Skeletal muscle tissue (tissue), 4 donors: ENCODE results near the gene KLRC1. TPM values are rescaled to one million over a fixed set of nuclear protein-coding genes. Genes with fewer than 3 reads are reported as not detected.
"Not testable (repeated sequence)": the region's sequence is repeated elsewhere in the genome, so short reads cannot be mapped to it uniquely, and the experiment has no call there.

Source experiments
- H3K27ac ChIP-seq: one replicate; pipeline ENCODE4 v1.7.0; 2013; ENCODE audit warnings: mild to moderate bottlenecking, low read depth, low read length, inconsistent platforms
- H3K27me3 ChIP-seq, 3 donors: one replicate each; pipeline ENCODE4 v1.7.0; 2013; ENCODE audit warnings: low read length in 3 of 3; ENCODE audit not compliant: control insufficient read depth in 3 of 3, insufficient read depth in 3 of 3
- H3K36me3 ChIP-seq, 3 donors: one replicate each; pipeline ENCODE4 v1.7.0; 2013; ENCODE audit warnings: low read length in 3 of 3; ENCODE audit not compliant: control insufficient read depth in 3 of 3, insufficient read depth in 3 of 3
- H3K4me1 ChIP-seq, 3 donors: one replicate each; pipeline ENCODE4 v1.7.0; 2013; ENCODE audit warnings: low read length in 3 of 3, mild to moderate bottlenecking in 3 of 3; ENCODE audit not compliant: control insufficient read depth in 3 of 3, insufficient read depth in 3 of 3
- H3K4me3 ChIP-seq, 3 donors: one replicate each; pipeline ENCODE4 v1.7.0; 2013; ENCODE audit warnings: low read length in 3 of 3
- H3K9ac ChIP-seq, 3 donors: one replicate each; pipeline ENCODE4 v1.7.0; 2013; ENCODE audit warnings: low read length in 3 of 3, mild to moderate bottlenecking in 3 of 3, moderate library complexity in 2 of 3, low read depth in 1 of 3
- H3K9me3 ChIP-seq, 3 donors: one replicate each; pipeline ENCODE4 v1.7.0; 2013; ENCODE audit warnings: low read length in 3 of 3; ENCODE audit not compliant: control insufficient read depth in 3 of 3
- total RNA-seq: library from RNA; depleted of rRNA; stranded (reverse); fragments of >200 nt; gene quantifications from one replicate; pipeline ENCODE4 v1.2.3, GENCODE V29; 2014
- donor health status: Osteomylitis.

The KLRC1 gene
- total RNA-seq, result 1.0 TPM

GRCh38 chr12:10453156-10453555 is at the start of gene KLRC1:
TSS of gene KLRC1 (minus strand) at chr12:10453377. CDS start at chr12:10451156, 2,221 bp downstream.
- H3K27me3 ChIP-seq, result no peaks in the 10 kb centered on the region
- H3K9me3 ChIP-seq, result peaks cover 0 to 12% (median 3%) of the 10 kb centered on the region in 3 donors
- H3K4me1 ChIP-seq, result no peaks in the 10 kb centered on the region
- H3K36me3 ChIP-seq, result no peaks in the 10 kb centered on the region
- no peak within 1 kb of the TSS for H3K9ac ChIP-seq
- H3K4me3 ChIP-seq, result no peak within 1 kb of the TSS
- no peak within 1 kb of the TSS for H3K27ac ChIP-seq

GRCh38 chr12:10501030-10501429 is 47.9 kb upstream of the KLRC1 start:
- no peak overlapping the region for H3K27ac ChIP-seq
- H3K4me3 ChIP-seq, result no peak overlapping the region

GRCh38 chr12:10498042-10498441 is 44.9 kb upstream of the KLRC1 start:
- no peaks in the 10 kb centered on the region for H3K4me1 ChIP-seq
- no peak overlapping the region for H3K9ac ChIP-seq
- no peak overlapping the region for H3K27ac ChIP-seq
- H3K27me3 ChIP-seq, result no peaks in the 10 kb centered on the region
- no peak overlapping the region for H3K4me3 ChIP-seq
- no peaks in the 10 kb centered on the region for H3K36me3 ChIP-seq
- H3K9me3 ChIP-seq, result no peaks in the 10 kb centered on the region

More at GRCh38 chr12:10501030-10501429, 47.9 kb upstream of the KLRC1 start:
- Histone ChIP-seq H3K9ac (no peak overlapping the region), H3K27me3 (no peaks in the 10 kb centered on the region), H3K36me3 (no peaks in the 10 kb centered on the region), H3K4me1 (no peaks in the 10 kb centered on the region), H3K9me3 (no peaks in the 10 kb centered on the region)

DNA sequence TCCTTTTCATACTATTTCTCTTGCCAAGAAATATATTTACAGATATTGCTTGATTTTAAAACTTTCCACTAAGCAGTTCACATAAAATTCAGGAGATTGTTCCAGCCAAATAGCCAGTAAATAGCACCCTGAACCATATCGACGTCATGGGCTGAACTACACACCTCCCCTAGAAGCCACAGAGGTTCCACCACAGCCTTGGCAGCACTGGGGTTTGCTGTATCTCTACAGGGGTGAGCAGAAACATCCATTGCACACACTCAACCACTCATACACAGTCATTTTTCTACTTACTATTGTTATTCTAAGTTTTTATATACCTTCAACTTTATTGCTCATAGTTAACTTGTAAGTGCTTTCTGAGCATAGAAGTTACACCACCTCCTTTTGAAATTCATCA is 44.4 kb upstream of the KLRC1 start:
- no peaks in the 10 kb centered on the region for H3K36me3 ChIP-seq
- H3K9ac ChIP-seq, result no peak overlapping the region
- H3K4me1 ChIP-seq, result no peaks in the 10 kb centered on the region
- no peaks in the 10 kb centered on the region for H3K27me3 ChIP-seq
- H3K27ac ChIP-seq, result no peak overlapping the region
- H3K4me3 ChIP-seq, result no peak overlapping the region
- H3K9me3 ChIP-seq, result no peaks in the 10 kb centered on the region

DNA sequence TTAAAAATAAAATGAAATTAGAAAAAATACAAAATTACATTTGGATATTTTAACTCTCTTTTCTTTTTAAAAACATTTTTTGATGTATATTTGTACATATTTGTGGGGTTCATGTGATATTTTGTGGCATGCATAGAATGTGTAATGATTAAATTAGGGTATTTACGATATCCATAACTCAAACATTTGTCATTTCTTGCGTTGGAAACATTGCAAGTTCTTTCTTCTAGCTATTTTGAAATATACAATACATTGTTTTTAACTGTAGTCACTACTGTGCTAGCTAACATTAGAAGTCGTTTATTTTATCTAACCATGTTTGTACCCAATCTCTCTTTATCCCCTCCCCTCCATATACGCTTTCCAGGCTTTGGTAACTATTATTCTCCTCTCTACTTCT is 38.6 kb upstream of the KLRC1 start:
- no peak overlapping the region for H3K27ac ChIP-seq
- H3K4me1 ChIP-seq, result no peaks in the 10 kb centered on the region
- H3K27me3 ChIP-seq, result no peaks in the 10 kb centered on the region
- H3K9ac ChIP-seq, result no peak overlapping the region
- no peak overlapping the region for H3K4me3 ChIP-seq
- H3K9me3 ChIP-seq, result no peaks in the 10 kb centered on the region
- H3K36me3 ChIP-seq, result no peaks in the 10 kb centered on the region

DNA sequence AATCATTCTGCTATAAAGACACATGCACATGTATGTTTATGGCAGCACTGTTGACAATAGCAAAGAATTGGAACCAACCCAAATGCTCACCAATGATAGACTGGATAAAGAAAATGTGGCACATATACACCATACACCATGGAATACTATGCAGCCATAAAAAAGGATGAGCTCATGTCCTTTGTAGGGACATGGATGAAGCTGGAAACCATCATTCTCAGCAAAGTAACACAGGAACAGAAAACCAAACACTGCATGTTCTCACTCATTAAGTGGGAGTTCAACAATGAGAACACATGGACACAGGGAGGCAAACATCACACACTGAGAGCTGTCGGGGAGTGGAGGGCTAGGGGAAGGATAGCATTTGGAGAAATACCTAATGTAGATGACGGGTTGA is 34.2 kb upstream of the KLRC1 start:
- H3K36me3 ChIP-seq, H3K9ac ChIP-seq, H3K4me3 ChIP-seq, H3K27ac ChIP-seq, H3K9me3 ChIP-seq, H3K27me3 ChIP-seq, H3K4me1 ChIP-seq: not testable (repeated sequence)

DNA sequence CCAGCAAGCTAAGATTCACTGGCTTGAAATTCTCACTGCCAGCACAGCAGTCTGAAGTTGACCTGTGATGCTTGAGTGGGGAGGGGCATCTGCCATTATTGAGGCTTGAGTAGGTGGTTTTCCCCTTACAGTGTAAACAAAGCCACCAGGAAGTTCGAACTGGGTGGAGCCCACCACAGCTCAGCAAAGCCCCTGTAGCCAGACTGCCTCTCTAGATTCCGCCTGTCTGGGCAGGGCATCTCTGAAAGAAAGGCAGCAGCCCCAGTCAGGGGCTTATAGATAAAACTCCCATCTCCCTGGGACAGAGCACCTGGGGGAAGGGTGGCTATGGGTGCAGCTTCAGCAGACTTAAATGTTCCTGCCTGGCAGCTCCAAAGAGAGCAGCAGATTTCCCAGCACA is 28.7 kb upstream of the KLRC1 start:
- not testable (repeated sequence) for H3K27ac ChIP-seq, H3K36me3 ChIP-seq, H3K4me3 ChIP-seq, H3K9ac ChIP-seq, H3K9me3 ChIP-seq, H3K4me1 ChIP-seq, H3K27me3 ChIP-seq

DNA sequence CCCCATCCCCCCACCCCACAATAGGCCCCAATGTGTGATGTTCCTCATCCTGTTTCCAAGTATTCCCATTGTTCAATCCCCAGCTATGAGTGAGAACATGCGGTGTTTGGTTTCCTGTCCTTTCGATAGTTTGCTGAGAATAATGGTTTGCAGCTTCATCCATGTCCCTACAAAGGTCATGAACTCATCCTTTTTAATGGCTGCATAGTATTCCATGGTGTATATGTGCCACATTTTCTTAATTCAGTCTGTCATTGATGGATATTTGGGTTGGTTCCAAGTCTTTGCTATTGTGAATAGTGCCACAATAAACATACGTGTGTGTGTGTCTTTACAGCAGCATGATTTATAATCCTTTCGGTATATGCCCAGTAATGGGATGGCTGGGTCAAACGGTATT is 19.6 kb upstream of the KLRC1 start:
- not testable (repeated sequence) for H3K27me3 ChIP-seq, H3K4me1 ChIP-seq, H3K4me3 ChIP-seq, H3K27ac ChIP-seq, H3K36me3 ChIP-seq, H3K9ac ChIP-seq, H3K9me3 ChIP-seq

DNA sequence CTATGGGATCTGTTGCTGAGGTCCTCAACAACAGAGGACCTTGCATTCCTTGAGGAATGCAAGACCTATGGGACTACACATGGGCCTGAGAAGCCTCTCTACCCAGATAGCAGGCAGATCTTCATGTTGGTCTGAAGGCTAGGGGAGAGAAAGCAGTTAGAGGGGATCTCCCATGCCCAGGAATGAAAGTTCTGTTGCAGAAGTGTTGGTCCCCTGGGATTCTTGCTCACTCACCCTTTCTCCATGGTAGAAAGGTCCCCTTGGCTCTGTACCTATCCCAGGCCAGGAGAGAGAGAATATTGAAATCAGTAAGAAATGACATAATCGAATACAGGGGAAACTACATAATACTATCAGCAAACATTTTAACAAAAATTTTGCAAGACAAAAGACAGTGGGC is 16.5 kb upstream of the KLRC1 start:
- Histone ChIP-seq H3K9me3 (no peaks in the 10 kb centered on the region), H3K36me3 (no peaks in the 10 kb centered on the region), H3K27ac (no peak overlapping the region), H3K4me1 (no peaks in the 10 kb centered on the region), H3K4me3 (no peak overlapping the region), H3K27me3 (peaks cover 0 to 2% (median 0%) of the 10 kb centered on the region in 3 donors), H3K9ac (no peak overlapping the region)

DNA sequence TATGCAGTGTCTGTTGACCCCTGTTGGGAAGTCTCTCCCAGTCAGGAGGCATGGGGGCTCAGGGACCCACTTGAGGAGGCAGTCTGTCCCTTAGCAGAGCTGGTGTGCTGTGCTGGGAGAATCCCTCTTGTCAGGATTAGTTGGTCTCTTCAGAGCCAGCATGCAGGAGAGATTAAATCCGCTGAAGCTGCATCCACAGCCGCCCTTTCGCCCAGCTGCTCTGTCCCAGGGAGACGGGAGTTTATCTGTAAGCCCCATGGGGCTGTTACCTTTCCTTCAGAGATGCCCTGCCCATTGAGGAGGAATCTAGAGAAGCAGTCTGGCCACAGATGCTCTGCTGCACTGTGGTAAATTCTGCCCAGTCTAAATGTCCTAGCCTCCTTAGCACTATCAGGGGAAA is 13.1 kb upstream of the KLRC1 start:
- no peak overlapping the region for H3K4me3 ChIP-seq
- no peaks in the 10 kb centered on the region for H3K36me3 ChIP-seq
- H3K9me3 ChIP-seq, result no peaks in the 10 kb centered on the region
- H3K27me3 ChIP-seq, result peaks cover 0 to 2% (median 0%) of the 10 kb centered on the region in 3 donors
- no peak overlapping the region for H3K27ac ChIP-seq
- H3K9ac ChIP-seq, result no peak overlapping the region
- no peaks in the 10 kb centered on the region for H3K4me1 ChIP-seq

DNA sequence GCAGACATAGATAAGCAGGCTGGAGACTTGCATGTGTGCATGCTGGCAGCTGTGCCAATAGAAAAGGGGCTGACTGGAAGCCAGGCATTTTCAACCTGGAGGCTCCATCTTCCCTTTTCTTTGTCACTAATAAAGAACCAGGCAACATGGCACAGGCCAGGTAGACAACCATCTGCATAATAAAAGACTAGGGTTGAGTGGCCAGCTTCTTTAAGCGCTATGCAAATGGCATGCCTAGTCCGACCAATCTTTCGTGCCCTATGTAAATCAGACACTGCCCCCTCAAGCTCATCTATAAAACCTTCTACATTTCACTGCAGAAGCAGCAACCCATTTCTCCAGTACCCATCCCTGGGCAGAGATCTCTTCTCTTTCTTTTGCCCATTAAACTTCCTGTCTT is 4.6 kb upstream of the KLRC1 start:
- H3K27ac ChIP-seq, result no peak overlapping the region
- no peaks in the 10 kb centered on the region for H3K27me3 ChIP-seq
- no peak overlapping the region for H3K4me3 ChIP-seq
- peaks cover 0 to 12% (median 3%) of the 10 kb centered on the region in 3 donors for H3K9me3 ChIP-seq
- no peak overlapping the region for H3K9ac ChIP-seq
- H3K4me1 ChIP-seq, result no peaks in the 10 kb centered on the region
- no peaks in the 10 kb centered on the region for H3K36me3 ChIP-seq
